Retina (tissue), 1 donor: ENCODE measurements around the gene SEPTIN5.

Source experiments
- DNase-seq: peaks from one replicate; pipeline ENCODE4 v3.0.0-alpha.2; 2016

SEPTIN5 gene

DNA sequence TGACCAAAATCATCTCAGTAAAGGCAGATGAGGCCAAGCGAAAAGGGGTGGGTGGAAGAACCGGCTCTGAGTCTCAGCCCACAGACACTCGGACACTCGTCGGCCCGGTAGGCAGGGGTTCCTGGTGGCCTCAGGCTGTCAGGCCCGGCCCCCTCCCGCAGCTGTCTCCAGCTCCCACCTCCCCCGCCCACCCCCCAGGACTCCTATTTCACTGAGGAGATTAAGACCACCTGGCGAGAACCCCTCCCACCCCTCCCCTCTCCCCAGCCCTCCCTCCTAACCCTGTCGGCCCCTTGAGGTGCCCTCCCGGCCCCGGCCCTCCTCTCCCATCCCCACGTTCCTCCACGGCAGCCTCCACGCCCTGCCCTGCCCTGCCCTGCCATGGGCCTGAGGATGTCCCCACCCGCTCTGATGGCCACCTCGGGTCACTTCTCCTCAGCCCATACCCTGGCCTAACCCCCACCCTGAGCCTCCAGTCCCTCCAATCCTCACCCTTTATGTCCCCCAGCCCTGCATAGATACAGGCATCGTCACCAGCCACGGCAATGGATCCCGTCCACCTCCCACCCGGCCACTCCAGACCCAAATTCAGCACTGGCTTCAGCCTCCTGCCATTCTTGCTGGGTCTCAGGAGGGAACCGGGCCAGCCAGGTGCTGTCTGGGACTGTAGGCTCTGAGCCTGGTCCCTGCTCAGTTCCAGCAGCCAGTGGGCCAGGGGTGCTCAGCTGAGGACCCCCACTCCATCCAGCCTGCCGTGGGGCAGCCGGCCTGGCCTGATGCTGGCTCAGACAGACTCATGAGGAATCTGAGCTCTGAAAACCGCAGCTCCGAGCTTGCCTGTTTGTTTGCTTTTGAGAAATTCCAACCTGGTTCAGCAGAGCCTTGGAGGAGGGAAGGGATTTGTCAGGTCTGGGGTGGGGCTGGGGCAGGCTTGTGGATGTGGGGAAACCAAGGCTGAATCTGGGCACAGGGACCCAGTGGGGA, 36.5 kb downstream of the SEPTIN5 start:
- no peak for DNase-seq

DNA sequence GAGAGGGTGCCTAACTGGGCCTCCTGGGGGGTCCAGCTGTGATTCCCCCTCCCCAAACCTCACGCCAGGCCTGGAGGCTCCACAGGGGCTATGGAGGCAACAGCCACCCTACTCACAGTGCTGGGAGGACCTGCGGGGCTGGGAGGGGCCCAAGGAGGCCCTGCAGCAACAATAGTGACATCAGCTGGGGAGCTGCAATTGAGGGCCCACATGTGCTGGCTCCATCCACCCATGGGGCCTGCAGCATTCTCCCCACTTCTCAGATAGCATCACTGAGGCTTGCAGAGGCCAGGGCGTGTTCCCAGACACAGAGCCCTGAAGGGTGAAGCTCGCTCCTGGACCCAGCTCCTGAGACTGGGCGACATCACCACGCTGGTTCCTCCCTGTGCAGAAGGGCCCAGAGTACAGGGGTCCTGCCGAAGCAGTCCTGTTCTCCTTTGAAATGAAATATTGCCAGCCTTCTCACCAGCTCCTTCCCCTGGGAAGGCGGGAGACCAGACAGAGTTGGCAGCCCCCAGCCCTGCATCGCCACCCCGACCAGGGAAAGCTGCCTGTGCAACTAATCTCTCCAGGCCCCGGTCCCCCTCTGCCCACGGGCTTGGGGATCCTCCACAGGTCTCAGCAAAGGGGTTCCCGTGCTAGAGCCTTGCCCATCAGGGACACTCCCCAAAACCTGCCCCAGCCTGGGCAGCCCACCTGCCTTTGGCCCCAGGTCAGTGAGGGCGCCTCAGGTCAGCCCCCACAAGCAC, 37.4 kb downstream of the SEPTIN5 start:
- DNase-seq: no peak

DNA sequence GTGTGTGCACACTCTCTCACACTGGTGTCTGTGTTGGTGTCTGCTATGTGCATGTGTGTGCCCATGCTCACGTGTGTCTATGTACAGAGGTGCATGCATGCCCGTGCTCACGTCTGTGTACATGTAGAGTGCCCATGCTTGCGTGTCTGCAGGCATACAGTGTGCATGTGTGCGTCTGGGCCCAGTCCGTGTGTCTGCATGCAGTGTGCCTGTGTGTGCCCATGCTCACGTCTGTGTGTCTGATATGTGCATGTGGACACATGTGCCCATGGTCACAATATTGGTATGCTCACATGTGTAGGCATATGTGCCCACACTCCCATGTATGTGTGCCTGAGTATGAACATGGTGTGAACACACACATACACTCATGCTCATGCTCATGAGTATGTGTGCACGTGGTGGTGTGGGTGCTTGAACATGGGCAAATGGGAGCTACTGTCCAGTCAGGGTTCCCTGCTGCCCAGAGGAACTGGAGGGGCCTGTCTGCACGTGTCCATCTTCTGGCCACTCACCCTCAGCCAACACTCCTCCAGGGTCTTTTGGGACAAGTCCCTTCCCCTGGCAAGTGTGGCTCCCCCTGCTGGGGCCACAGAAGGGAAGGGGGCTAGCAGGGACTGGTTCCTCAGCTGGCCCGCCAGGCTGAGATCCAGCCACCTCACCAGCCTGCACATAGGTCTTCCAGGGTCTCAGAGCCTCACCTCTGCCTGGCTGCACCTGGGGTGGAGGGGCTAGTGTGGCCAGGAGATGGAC, 39.0 kb downstream of the SEPTIN5 start:
- DNase-seq: no peak

DNA sequence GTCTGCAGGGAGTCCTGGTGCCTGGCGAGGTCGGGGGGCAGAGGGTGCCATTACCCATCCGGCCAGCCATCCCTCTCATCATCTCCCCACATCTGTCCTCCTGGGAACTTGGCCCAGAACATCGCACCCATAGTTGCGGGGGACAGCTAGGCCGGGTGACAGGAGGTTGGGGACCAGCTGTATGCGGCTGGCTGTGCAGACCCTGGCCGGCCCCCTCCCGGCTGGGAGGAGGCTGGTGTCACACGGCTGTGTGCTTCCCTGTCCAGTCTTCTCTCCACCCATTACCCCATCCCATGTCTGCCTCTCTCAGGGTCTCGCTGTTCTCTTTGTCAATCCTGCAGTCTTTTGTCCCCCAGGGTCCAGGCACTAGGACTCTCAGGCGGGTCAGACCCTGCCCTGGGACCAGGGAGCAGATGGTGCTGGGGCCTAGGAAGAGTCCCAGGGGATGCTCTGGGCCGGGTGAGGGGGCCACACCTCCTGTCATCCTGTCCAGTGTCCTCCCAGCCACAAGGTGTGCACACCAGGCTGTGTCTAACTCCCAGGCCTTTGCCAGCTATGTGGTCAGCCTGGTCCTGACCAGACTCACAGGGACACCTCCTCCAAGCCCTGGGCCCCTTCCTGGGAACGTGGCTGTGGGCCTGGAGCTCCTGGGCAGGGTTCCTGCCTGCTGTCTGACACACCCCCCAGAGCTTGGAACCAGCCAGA, 39.8 kb downstream of the SEPTIN5 start:
- no peak for DNase-seq

DNA sequence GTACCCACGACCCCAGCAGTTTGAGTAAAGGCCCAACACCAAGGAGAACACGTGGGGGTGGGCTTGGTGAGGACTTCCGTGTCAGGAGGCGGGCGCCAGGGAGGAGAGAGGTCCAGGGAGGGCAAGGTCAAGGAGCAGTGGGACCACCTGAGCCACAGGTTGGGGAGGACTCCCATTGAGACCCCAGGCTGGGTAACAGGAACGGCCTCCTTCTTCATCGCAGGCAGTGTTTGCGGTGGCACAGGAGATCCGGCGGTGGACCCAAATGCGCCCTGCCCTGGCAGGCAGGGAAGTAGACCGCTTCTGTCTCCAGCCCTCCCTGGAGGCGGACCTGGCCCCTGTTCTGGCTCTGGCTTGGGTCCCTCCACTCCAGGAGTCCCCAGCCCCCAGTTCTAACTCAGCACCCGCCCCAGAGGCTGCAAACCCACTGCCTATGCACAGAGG, 40.4 kb downstream of the SEPTIN5 start:
- DNase-seq: no peak

DNA sequence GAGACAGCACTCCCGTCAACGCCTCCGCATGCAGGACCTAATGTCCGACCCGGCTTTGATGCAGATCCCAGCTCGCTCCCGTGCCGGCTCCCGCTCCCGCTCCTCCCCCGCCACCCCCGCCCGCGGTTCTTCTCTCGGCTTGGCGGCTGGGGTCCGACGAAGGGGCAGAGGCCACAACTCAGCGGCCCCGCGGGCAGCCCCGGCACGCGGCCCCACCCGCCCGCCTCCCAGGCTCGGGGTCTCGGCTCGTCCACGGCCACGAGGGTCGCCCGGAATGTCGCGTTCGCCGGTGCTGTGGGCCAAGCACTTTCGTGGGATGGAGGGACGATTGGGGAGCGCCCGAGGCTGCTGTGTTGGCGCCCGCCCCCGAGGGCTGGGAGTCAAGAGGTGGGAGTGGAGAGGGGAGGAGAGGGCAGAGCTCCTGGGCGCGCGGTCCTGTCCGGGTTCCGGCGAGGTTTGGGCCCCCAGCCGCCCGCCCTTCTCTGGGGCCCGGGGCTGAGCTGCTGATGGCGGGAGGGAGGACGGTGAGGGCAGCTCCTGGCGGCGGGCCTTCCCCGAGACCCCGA, 40.9 kb downstream of the SEPTIN5 start:
- no peak for DNase-seq

DNA sequence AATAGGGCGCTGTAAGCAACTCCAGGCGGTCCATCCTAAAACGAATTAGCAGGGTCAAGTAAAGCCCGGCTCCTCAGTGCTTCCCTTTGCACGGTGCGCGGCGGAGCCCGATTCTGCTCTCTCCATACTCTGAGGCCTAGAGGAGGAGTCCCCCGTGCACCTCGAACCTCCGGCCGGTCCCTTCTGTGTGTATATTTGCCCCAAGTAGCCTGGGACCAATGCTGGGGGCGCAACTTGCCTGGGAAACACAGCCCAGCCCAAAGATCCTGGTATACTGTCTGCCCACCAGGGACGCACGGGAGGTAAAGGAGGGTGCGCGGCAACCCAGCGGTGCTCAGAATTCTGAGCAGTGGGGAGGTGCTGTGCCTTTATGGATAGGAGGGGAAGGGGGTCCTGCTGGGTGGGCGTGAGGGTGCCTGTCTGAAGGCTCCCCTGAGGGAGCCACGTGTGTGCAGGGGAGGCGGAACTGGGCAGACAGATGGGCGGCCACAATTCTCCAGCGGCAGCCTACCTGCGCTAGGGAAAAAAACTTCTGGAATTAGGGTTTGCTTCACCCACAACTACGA, 41.5 kb downstream of the SEPTIN5 start:
- DNase-seq: no peak

DNA sequence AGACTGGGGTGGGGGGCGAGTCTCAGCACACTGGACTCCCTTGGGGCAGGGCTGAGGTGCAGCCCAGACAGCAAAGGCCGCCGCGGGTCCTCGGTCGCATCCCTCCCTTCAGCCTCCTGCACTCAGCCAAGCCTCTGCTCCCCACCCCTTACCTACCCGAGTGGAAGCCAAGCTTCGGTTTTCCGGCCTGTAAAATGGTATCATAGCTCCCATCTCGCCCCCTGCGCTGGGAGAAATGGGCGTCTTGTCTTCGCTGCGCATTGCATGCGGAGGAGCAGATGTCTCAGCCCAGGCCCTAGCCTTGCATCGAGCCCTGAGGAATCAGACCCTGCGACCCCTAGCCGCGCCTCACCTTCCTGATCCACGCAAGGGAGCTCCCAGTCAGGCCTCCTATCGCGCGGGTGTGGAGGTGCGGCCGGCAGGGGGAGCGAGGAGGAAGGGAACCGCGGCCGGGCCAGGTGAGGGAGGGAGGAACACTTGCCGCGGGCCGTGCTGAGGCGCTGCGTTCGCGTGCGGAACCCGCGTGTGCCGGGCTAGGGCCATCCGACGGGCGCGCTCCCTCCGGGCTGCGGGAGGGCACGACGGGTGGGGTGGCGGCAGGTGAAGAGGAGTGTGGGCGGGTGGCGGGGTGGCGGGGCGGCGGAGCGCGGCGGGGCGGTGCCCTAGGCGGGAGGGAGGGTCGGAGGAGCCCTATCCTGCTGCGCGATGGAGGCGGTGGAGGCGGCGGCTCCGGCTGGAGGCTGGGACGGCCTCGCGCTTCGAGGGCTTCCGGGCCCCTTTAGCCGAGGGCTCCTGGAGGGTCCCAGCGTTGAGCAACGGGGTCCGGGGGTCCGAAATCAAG, 42.2 kb downstream of the SEPTIN5 start:
- no peak for DNase-seq

DNA sequence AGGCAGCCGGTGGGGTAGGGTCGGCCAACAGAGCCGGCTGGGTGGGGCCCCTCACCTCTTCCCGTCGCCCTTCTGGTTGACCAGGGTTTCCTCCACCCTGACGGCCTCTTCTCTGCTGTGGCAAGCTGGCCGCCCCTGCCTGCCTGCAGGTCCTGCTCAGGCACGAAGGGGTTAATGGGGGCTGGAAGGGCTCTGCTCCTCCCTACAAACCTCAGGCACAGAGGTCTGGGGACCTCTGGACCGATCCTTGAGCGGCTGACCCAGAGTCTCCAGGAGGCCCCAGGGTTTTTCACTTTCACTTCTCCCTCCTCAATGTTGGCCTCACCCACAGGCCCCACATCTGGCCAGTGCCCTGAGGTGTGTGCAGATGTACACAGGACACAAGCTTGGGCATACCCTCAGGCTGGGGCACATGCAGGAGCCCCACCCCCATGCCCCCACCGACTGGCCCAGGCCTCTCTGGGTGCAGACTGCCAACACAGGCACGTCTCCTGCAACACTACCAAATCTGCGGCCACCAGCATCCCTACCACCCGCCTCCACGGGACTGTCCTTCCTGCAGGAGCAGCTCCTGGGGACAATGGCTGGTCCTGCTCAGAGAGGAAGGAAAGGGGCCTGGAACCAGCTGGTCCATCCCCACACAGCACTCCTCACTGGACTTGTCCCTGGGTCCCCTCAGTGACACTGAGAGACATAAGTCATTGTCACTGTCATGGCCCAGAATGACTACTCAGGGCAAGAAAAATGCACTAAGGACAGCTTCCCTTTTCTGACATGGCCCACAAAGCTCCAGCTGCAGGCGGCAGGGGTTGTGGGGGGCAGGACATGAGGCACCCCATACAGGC, 43.1 kb downstream of the SEPTIN5 start:
- DNase-seq: no peak

DNA sequence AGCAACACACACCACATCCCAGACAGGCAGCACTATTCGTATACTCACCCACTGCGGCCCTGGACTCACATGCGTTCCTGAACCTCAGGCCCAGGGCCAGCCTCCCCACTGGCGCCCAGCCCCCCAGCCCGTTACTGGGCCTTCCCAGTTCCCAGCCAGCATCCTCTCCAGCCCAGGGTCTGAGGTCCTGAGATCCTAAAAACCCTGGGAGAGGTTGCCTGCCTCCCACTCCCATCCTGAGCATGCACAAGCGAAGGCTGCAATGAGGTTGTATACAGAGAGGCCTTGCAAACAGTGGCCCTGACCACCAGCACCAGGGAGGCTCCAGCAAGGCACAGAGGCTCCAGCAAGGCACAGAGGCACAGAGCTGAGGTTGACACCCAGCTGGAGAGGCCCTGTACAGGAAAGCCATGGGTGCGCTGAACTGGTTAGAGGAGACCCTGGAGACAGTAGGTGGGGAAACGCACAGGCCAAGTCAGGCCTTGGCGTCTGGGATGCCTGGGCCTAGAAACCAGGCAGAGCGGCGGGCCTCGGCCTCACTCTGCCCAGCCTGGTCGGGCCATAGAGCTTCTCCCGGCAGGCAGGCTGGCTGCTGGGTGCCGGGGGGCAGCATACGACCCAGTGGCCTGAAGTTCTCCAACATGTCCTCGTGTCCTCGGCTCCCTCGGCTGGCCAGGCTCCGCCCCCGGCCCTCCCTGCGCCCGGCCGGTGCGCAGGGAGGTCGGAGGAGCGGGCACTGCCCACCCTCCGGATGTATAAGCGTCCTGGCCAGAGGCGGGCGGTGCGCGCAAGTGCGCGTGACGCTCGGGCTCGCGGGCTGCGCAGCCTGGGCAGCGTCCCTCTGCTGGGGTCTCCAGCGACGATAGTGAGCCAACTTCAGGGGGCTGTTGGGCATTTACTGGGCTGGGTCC, 43.9 kb downstream of the SEPTIN5 start:
- DNase-seq: peak; percentile 53

DNA sequence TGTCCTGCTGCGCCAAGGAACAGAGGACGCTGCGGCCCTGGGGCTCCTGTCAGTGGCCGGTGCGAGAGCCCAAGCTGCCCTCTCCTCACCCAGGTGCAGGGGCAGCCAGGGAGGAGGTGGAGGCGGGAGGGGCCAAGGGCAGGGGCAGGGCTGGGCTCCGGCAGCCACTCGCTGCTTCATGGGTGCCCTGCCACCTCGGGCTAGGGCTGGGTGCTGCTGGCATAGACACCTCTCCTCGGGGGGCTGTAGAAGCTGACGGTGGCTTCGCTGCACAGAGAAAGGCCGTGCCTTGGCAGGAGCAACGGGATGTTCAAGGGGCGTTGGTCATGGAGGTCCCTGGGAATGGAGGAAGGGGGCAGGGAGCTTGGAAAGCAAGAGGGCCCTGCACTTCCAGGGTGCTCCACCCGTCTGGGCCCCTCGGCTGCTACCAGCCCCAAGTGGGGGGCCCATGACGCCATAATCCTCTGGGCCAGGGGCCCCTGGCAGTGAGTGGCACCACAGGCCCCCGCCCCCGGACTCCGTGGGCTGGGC, 44.7 kb downstream of the SEPTIN5 start:
- DNase-seq: no peak

DNA sequence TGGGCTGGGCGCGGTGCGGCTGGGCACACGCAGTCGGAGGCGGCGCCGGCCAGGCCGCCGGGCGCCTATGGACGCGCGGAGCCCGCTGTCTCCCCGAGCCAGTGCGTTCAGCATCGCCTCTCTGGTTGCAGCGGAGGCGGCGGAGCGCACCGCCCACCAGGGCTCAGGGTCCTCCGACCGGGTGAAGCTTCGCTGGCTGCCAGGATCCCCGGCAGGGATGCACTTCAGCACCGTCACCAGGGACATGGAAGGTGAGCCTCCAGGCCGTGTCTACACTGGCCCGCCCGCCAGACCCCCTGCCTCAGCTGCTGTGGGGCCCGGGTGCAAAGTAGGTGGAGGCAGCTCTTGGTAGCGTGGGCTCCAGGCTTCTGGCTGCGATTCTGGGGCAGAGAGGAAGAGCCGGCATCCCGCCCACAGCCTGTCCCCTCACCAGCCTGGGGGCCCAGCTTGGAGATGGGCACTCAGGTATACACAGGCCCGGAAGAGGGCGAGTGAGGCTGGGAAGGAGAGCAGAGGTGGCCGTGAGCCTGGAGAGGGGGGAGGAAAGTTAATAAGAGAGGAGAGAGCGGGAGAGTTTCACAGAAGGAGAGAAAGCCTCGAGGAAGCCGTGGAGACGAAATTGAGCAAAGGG, 45.2 kb downstream of the SEPTIN5 start:
- peak; percentile 63 for DNase-seq

DNA sequence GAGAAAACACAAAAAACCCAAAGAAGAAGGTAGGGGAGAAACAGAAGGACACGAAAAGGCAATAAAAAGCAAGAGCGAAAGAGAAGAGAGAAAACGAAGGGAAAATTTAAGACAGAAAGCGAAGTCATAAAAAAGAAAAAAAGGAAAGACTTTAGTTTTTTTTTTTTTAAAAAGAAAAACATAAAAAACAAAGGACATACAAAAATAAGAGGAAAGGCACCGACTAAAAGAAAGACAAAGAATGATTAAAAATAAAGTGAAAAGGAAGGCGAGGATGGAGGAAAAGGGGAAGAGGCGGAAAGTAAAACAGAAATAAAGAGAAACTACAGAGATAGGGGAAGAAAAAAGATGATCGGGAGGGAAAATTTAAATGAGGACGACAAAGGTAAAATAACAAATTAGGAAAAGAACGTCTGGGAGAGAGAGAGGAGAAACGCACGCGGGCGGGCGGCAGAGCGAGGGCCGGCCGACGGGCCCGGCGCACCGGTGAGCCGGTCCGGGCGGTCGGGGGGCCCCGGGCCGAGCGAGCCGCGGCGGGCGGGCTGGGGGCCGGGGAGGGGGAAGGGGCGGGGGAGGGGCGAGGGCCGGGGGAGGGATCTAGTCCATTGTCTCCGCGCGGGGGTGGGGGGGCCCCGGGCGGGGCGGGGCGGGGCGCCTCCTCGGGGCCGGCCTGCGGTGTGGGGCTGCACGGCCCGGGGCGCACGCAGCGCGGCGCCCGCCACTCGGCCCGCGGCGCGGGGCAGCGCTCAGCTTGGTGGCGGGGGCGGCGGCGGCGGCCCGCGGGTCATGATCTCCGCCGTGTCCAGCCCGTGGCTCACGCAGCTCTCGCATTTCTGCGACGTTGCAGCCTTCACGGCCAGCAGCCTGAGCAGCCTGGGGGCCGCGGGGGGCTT, 46.0 kb downstream of the SEPTIN5 start, which contains the start of gene TBX1:
Gene TBX1 (plus strand): TSS at position 721 of the 893 bp plus-strand sequence. CDS start 66 bp downstream, at position 787.
- DNase-seq: no peak

DNA sequence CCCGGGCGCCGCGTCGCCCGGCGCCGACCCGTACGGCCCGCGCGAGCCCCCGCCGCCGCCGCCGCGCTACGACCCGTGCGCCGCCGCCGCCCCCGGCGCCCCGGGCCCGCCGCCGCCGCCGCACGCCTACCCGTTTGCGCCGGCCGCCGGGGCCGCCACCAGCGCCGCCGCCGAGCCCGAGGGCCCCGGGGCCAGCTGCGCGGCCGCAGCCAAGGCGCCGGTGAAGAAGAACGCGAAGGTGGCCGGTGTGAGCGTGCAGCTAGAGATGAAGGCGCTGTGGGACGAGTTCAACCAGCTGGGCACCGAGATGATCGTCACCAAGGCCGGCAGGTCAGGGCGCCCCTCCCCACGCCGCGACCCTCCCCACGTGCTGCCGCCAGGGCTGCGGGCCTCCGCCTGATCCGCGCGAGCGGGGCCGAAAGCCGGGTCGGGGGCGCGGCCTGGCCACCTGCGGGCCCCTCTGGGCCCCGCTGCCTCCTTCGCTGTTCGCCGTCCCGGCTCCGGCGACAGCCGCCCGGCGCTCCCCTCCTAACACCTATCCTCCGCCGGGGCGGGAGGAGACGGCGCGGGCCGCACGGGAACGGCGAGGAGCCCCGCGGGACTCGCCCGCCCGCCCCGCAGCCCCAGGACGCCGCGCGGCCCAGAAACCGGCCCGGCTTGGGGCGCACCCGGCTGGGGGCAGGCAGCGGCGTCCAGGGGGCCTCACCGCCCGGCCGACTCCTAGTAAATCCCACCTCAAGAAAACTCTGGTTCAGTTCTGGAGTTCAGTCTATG, 46.8 kb downstream of the SEPTIN5 start:
- peak; percentile 44 for DNase-seq

DNA sequence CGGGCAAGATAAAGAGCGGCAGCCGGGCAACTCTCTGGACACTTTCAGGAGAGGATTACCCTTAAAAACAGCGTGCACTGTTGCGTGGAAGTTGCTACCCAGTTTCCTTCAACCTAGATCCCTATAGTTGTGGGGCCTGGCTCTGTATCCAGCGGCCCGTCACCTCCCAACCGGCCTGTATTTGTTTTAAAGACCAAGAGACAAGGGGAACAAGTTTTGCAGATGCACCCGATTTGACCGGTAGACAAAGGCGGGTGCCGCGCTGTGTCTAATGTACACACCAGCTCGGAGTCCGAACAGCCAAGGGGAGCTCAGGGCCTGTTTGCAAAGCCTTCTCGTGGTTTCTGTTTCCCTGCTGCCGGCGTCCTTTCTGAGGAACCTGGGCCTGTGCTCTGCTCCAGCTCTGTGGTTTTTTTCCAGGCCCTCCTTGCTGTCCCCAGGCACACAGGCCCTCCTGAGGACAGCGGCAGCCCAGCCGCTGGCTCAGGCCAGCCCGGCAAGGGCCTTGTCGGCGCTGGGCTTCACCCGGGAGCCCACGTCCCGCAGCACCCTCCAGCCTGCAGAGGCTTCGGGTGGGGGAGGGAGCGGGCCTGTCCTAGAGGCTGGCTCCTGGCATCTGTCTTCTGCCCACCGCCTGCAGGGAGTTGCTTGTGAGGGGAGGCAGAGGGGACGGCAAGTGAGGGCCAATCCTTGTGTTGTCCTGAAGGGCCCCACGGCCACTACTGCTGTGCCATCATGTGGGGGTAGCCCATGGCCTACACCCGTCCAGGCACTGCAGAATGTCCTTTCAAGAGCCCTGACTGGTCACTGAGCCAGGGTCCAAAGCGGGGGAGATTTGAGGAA, 47.6 kb downstream of the SEPTIN5 start:
- DNase-seq: peak; percentile 63
